GM19468 (cell line): ENCODE measurements around the gene TEX50.
"Not testable (repeated sequence)": the region's sequence is repeated elsewhere in the genome, so short reads cannot be mapped to it uniquely, and the experiment has no call there.

Experiments used
- ATAC-seq: cut with Tn5 transposase; IDR thresholded peaks from one replicate; pipeline ENCODE4 v1.9.1; 2021; ENCODE audit warnings: mild to moderate bottlenecking, moderate library complexity, moderate number of reproducible peaks; ENCODE audit not compliant: unreplicated experiment; ENCODE audit errors: extremely low read depth

The TEX50 gene, protein sequence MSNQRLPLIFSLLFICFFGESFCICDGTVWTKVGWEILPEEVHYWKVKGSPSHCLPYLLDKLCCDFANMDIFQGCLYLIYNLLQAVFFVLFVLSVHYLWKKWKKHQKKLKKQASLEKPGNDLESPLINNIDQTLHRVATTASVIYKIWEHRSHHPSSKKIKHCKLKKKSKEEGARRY

GRCh38 chr1:173635116-173635515 is at the start of gene TEX50:
Gene TEX50 (plus strand): TSS chr1:173635338. CDS start chr1:173635522, 184 bp downstream.
- no peak for ATAC-seq

GRCh38 chr1:173590557-173590956 is 44.6 kb upstream of the TEX50 start:
- ATAC-seq = no peak

GRCh38 chr1:173591138-173591537 is 44.0 kb upstream of the TEX50 start:
- ATAC-seq = not testable (repeated sequence)

GRCh38 chr1:173596097-173596825 is 38.9 kb upstream of the TEX50 start:
- ATAC-seq = no peak

DNA sequence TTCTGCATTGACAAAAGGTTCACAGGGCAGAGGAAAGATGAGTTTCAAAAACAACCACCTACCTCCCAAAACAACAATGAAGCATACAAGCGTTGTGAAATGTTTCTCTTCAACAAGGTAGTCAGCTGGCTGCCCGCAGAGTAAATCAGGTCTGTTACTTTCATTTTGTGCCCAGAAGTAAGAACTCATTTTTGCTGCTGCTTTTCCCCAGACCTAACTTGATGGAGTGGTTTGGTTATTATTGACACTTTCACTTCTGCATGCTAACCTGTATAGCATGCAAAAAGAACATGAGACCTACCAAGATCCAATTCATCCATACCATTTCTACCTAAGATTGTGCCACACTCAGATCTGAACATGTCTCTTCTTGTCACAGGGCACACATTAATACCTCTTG is 33.5 kb upstream of the TEX50 start:
- ATAC-seq = no peak

- ATAC-seq = no peak
These were observed 32.0 kb upstream of the TEX50 start, which contains the start of gene SLC9C2 for GRCh38 chr1:173603056-173603591. Gene SLC9C2 (minus strand): TSS chr1:173603072. CDS start chr1:173601776, 1,296 bp downstream.

DNA sequence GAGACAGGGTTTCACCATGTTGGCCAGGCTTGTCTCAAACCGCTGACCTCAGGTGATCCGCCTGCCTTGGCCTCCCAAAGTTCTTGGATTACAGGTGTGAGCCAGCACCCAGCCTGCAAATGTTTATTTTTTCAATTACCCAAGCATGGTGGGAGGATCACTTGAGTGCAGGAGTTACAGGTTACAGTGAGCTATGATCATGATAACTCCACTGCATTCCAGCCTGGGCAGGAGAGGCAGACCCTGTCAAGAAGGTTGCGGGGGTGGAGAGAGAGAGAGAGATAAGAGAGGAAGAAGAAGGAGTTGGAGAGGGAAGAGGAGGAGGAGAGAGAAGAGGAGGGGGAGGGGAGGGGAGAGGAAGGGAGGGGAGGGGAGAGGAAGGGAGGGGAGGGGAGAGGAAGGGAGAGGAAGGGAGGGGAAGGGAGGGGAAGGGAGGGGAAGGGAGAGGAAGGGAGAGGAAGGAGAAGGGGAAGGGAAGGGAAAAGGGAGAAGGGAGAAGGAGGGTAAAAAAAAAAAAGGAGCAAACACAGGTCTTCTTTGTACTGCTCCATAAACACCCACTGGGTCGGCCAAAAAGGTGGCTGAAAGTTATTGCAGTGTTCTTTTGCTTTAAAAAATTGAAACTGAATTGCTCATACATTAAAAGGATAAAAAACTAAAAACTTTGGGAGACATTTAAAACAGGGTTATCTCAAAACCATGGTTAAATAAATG is 26.5 kb upstream of the TEX50 start:
- no peak for ATAC-seq

DNA sequence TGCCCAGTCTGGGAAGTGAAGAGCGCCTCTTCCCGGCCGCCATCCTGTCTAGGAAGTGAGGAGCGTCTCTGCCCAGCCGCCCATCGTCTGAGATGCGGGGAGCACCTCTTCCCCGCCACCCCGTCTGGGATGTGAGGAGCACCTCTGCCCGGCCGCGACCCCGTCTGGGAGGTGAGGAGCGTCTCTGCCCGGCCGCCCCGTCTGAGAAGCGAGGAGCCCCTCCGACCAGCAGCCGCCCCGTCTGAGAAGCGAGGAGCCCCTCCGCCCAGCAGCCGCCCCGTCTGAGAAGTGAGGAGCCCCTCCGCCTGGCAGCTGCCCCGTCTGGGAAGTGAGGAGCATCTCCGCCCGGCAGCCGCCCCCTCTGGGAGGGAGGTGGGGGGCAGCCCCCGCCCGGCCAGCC is 22.1 kb upstream of the TEX50 start:
- not testable (repeated sequence) for ATAC-seq

DNA sequence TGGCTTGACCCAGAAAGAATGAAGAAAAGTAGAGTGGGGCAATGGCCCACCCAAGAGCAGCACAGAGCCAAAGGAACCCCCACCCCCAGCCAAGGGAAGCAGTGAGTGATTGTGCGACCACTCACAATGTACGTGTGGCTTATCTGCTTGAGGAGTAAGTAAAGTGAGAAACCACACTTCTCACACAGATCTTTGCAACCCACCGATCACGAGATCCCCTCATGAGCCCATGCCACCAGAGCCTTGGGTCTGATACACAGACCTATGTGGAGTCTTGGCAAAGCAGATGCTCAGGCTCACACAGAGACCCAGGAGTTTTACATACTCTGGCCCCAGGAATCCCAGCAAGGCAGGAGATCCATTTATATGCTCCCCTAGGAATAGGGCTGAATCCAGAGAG is 18.3 kb upstream of the TEX50 start:
- ATAC-seq = no peak

DNA sequence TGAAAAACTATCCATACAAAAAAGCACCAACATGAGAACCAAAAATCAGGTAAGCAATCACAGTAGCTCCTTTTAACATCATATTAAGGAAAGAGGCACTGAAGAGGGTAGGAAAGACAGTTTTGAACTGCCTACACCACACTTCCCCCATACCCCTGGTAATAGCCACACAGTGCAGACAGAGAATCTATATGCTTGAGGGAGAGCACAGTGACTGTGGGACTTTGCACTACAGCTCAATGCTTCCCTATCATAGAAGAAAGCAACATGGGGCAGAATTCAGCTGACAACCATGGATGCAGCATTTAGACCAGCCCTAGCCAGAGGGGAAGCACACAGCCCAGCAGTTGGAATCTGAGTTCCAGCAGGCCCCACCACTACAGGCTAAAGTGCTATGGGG is 7.9 kb upstream of the TEX50 start:
- no peak for ATAC-seq

- no peak for ATAC-seq
These were observed 6.2 kb upstream of the TEX50 start for GRCh38 chr1:173628888-173629287.

DNA sequence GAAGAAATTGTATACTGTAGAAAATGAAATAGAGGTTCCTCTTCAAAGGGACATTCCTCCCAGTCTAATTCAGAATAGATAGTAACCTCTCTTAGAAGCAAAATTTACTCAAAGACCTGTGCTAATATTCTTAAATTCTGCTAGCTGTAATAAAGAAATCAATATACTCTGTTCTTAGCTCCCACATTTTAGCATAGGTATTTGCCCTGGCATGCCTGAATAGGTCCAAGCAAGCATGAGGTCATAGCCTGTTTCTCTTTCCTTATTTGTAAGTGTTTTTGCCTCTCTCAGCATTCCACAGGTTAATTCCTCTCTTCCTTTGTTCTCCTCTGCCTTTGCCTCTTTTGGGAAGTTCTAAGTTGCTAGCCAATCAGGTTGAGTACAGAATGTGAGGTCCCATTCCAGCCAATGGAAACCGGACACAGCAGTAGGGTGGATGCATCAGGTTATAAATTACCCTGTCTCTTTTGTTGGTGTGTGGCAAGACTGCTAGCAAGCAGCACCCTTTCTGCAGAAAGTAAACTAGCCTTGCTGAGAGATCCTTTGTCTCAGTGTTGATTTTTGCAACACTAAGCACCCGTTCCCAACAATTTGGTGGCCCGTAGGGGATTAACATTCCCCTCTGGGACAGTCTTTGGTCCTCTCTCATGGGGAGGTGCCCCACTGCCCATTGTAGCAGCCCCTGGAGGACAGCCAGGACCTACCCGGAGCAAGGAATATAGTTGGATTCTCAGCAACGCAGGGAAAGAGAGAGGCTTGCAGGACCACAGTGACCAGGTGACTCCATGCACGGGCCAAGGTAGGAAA is 2.3 kb downstream of the TEX50 start:
- not testable (repeated sequence) for ATAC-seq

- ATAC-seq = no peak
These were observed 3.2 kb downstream of the TEX50 start for GRCh38 chr1:173638043-173639021.

- ATAC-seq = no peak
These were observed 4.0 kb downstream of the TEX50 start for GRCh38 chr1:173639102-173639501.

DNA sequence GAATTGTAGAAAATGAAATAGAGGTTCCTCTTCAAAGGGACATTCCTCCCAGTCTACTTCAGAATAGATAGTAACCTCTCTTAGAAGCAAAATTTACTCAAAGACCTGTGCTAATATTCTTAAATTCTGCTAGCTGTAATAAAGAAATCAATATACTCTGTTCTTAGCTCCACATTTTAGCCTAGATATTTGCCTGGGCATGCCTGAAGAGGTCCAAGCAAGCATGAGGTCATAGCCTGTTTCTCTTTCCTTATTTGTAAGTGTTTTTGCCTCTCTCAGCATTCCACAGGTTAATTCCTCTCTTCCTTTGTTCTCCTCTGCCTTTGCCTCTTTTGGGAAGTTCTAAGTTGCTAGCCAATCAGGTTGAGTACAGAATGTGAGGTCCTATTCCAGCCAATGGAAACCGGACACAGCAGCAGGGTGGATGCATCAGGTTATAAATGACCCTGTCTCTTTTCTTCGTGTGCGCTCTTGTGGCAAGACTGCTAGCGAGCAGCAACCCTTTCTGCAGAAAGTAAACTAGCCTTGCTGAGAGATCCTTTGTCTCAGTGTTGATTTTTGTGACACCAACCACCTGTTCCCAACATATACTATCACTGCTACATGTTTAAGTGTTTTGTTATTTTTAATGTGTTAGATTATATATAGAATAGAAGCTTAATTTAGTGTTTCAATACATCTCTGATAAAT is 7.5 kb downstream of the TEX50 start:
- ATAC-seq = not testable (repeated sequence)

DNA sequence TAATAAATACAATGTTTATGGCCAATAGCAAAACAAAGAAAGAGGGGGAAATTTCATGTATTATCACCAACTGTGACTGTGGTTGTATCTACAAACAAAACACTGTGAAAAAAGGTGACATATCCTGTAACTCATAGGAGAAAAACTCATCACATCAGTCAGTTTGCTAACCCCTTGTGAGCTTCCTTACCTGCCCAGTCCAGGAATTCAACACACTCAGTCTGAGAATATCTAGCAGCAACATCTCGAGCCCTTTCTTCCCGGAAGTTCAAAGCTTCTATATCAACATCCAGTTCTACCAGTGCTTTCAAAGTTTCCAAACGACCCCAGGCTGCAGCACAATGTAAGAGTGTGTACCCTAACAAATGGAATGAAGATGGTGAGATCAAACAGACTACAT is 11.5 kb downstream of the TEX50 start:
- no peak for ATAC-seq

DNA sequence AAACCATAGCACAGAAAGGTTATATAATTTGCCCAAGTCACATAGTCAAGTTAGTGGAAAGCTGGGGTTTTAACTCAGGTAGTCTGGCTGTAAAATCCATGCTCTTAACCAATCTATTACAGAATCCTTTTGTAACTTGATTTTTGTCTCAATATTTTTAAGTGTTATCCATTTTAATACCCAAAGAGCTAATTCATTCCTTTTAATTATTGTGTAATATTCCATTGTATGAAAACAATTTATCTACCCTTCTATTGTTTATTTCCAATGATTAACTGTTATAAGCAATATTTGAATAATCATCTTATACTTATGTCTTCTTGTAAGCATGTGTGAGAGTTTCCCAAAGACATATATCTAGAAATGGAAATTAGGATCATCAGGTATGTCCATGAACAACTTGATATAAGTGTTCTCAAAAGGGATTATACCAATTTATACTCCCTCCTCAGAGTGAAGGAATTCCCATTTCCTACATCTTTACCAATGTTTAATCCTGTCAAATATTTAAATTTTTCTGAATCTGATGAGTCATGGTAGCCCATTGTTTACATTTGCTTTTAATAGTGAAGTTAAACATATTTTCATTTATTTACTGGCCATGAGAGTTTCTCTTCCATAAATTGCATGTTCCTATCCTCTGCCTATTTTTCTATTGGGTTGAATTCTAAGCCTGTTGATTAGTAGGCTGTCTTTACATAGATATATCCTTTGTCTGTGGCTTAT is 13.9 kb downstream of the TEX50 start:
- no peak for ATAC-seq

- no peak for ATAC-seq
These were observed 25.2 kb downstream of the TEX50 start for GRCh38 chr1:173660306-173660705.
